ENCODE measurements around the gene MLH3.

MLH3 gene

GRCh38 chr14:75022655-75023054, 28.6 kb downstream of the MLH3 start:
- H3K27me3 ChIP-seq (ENCODE audit: insufficient read depth, low read length, poor library complexity, severe bottlenecking): no peaks in the 10 kb centered on the region
- no peaks in the 10 kb centered on the region for H3K79me2 ChIP-seq (ENCODE audit: insufficient read depth, low read length)
- H3K4me3 ChIP-seq (ENCODE audit: low read length, poor library complexity, severe bottlenecking): no peak overlapping the region
- H3K4me1 ChIP-seq (ENCODE audit: insufficient read depth, low read length, poor library complexity, severe bottlenecking): no peaks in the 10 kb centered on the region
- no peaks in the 10 kb centered on the region for H3K9me2 ChIP-seq (replicated peaks; ENCODE audit: low read depth, low read length)
- no peaks in the 10 kb centered on the region for H4K20me1 ChIP-seq (ENCODE audit: insufficient read depth, low read length, poor library complexity, severe bottlenecking)
- H2AFZ ChIP-seq (ENCODE audit: low read length): no peak overlapping the region
- no peaks in the 10 kb centered on the region for H3K9me3 ChIP-seq (ENCODE audit: insufficient read depth, low read depth, low read length)
- H3K4me2 ChIP-seq (ENCODE audit: low read depth, low read length, poor library complexity, severe bottlenecking): no peak overlapping the region
- no peak for TF ChIP-seq EZH2phosphoT487 (IDR thresholded peaks at IDR 0.05; ENCODE audit: borderline replicate concordance)
- peak; percentile 63 for TF ChIP-seq CTCF (conservative IDR thresholded peaks at IDR 0.05; ENCODE audit: low read length)
- H3F3A ChIP-seq (ENCODE audit: low read depth): no peaks in the 10 kb centered on the region
- no peak overlapping the region for H3K9ac ChIP-seq (ENCODE audit: low read depth, low read length, poor library complexity, severe bottlenecking)
- H3K36me3 ChIP-seq (ENCODE audit: insufficient read depth, low read length): peaks cover 7% of the 10 kb centered on the region; the same call in 1 of the 2 replicates

GRCh38 chr14:75018694-75019093, 32.6 kb downstream of the MLH3 start:
- Histone ChIP-seq H3K36me3 (ENCODE audit: insufficient read depth, low read length) (peaks cover 17% of the 10 kb centered on the region; the same call in 1 of the 2 replicates), H3K9me2 (replicated peaks; ENCODE audit: low read depth, low read length) (no peaks in the 10 kb centered on the region), H3K4me2 (ENCODE audit: low read depth, low read length, poor library complexity, severe bottlenecking) (no peak overlapping the region), H4K20me1 (ENCODE audit: insufficient read depth, low read length, poor library complexity, severe bottlenecking) (no peaks in the 10 kb centered on the region), H3K4me3 (ENCODE audit: low read length, poor library complexity, severe bottlenecking) (no peak overlapping the region), H3K79me2 (ENCODE audit: insufficient read depth, low read length) (no peaks in the 10 kb centered on the region), H3K9ac (ENCODE audit: low read depth, low read length, poor library complexity, severe bottlenecking) (no peak overlapping the region), H3K27me3 (ENCODE audit: insufficient read depth, low read length, poor library complexity, severe bottlenecking) (no peaks in the 10 kb centered on the region), H3K9me3 (ENCODE audit: insufficient read depth, low read depth, low read length) (no peaks in the 10 kb centered on the region), H2AFZ (ENCODE audit: low read length) (no peak overlapping the region), H3K4me1 (ENCODE audit: insufficient read depth, low read length, poor library complexity, severe bottlenecking) (no peaks in the 10 kb centered on the region), H3F3A (ENCODE audit: low read depth) (no peaks in the 10 kb centered on the region)
- TF ChIP-seq CTCF (conservative IDR thresholded peaks at IDR 0.05; ENCODE audit: low read length) (no peak), EZH2phosphoT487 (IDR thresholded peaks at IDR 0.05; ENCODE audit: borderline replicate concordance) (no peak)

GRCh38 chr14:75016815-75017214, 34.5 kb downstream of the MLH3 start:
- no peaks in the 10 kb centered on the region for H3K27me3 ChIP-seq (ENCODE audit: insufficient read depth, low read length, poor library complexity, severe bottlenecking)
- H3K4me2 ChIP-seq (ENCODE audit: low read depth, low read length, poor library complexity, severe bottlenecking): no peak overlapping the region
- H3K36me3 ChIP-seq (ENCODE audit: insufficient read depth, low read length): peaks cover 22% of the 10 kb centered on the region; the same call in 1 of the 2 replicates
- no peak overlapping the region for H3K9ac ChIP-seq (ENCODE audit: low read depth, low read length, poor library complexity, severe bottlenecking)
- H3K9me2 ChIP-seq (replicated peaks; ENCODE audit: low read depth, low read length): no peaks in the 10 kb centered on the region
- no peak for TF ChIP-seq CTCF (conservative IDR thresholded peaks at IDR 0.05; ENCODE audit: low read length)
- TF ChIP-seq EZH2phosphoT487 (IDR thresholded peaks at IDR 0.05; ENCODE audit: borderline replicate concordance): no peak
- no peaks in the 10 kb centered on the region for H3K79me2 ChIP-seq (ENCODE audit: insufficient read depth, low read length)
- H4K20me1 ChIP-seq (ENCODE audit: insufficient read depth, low read length, poor library complexity, severe bottlenecking): no peaks in the 10 kb centered on the region
- no peaks in the 10 kb centered on the region for H3F3A ChIP-seq (ENCODE audit: low read depth)
- no peak overlapping the region for H3K4me3 ChIP-seq (ENCODE audit: low read length, poor library complexity, severe bottlenecking)
- H3K4me1 ChIP-seq (ENCODE audit: insufficient read depth, low read length, poor library complexity, severe bottlenecking): no peaks in the 10 kb centered on the region
- no peak overlapping the region for H2AFZ ChIP-seq (ENCODE audit: low read length)
- no peaks in the 10 kb centered on the region for H3K9me3 ChIP-seq (ENCODE audit: insufficient read depth, low read depth, low read length)

Data from Loucy (cell line).